Gastroesophageal sphincter (tissue), 4 donors: ENCODE measurements around the gene IL1F10. TPM values are rescaled to one million over a fixed set of nuclear protein-coding genes. Genes with fewer than 3 reads are reported as not detected.

ENCODE experiments used
- ATAC-seq: fragments of 150-250 bp; one replicate; pipeline ENCODE4 v1.9.1; 2016; ENCODE audit warnings: mild to moderate bottlenecking, moderate library complexity
- H3K27ac ChIP-seq, 4 donors: fragments of 200-600 bp; sonication (generic) in 3 of 4; 1 replicate in 3 of 4; 2 replicates in 1 of 4; pipeline ENCODE4 v1.5.1; 2016 to 2019
- H3K27me3 ChIP-seq: fragments of 200-600 bp; sonication (generic); one replicate; pipeline ENCODE4 v1.5.1; 2019
- H3K36me3 ChIP-seq, 2 donors: fragments of 200-600 bp; sonication (generic); one replicate each; pipeline ENCODE4 v1.5.1; 2019; ENCODE audit warnings: control low read depth in 1 of 2
- H3K4me1 ChIP-seq, 3 donors: fragments of 200-600 bp; sonication (generic); 1 replicate in 2 of 3; 2 replicates in 1 of 3; pipeline ENCODE4 v1.5.1; 2016 to 2019; ENCODE audit warnings: control low read depth in 2 of 3
- H3K4me3 ChIP-seq, 2 donors: fragments of 200-600 bp; sonication (generic); one replicate each; pipeline ENCODE4 v1.5.1; 2019; ENCODE audit warnings: mild to moderate bottlenecking in 1 of 2, moderate library complexity in 1 of 2
- H3K9me3 ChIP-seq, 3 donors: fragments of 200-600 bp; sonication (generic); one replicate each; pipeline ENCODE4 v1.5.1; 2017 to 2019; ENCODE audit warnings: control low read depth in 2 of 3
- EP300 ChIP-seq: sonication (generic); formaldehyde crosslinking; IDR thresholded peaks from one replicate; pipeline ENCODE4 v1.6.1; 2017; ENCODE audit warnings: antibody characterized with exemption, mild to moderate bottlenecking
- POLR2A ChIP-seq, 2 donors: fragments of 450-650 bp; IDR thresholded peaks; one replicate each; pipeline ENCODE4 v1.6.1; 2017; ENCODE audit warnings: antibody characterized with exemption in 2 of 2, mild to moderate bottlenecking in 2 of 2, moderate library complexity in 1 of 2
- POLR2AphosphoS5 ChIP-seq: sonication (generic); formaldehyde crosslinking; IDR thresholded peaks from one replicate; pipeline ENCODE4 v1.6.1; 2017; ENCODE audit warnings: antibody characterized with exemption
- WGBS, 2 donors: methylation state at CpG; one replicate each; pipeline ENCODE4 v1.1.5; 2018; ENCODE audit warnings: low coverage in 1 of 2; 5-methylcytosine and 5-hydroxymethylcytosine counted together
- total RNA-seq, 4 donors: library from RNA; depleted of rRNA; stranded (reverse); fragments of >200 nt; gene quantifications; one replicate each; pipeline ENCODE4 v1.1.0, GENCODE V29; 2016
- TF ChIP-seq, protein P1 (sequence below), 4 experiments: fragments of 200-600 bp in 2 of 4; fragments of 450-650 bp in 2 of 4; sonication (generic) in 1 of 4; IDR thresholded peaks; one replicate each; pipeline ENCODE4 v1.5.1; 2017 to 2019; ENCODE audit warnings: antibody characterized with exemption in 4 of 4, mild to moderate bottlenecking in 2 of 4, moderate library complexity in 2 of 4

The IL1F10 gene
- total RNA-seq, 4 donors from 2014 or later, result not detected

DNA sequence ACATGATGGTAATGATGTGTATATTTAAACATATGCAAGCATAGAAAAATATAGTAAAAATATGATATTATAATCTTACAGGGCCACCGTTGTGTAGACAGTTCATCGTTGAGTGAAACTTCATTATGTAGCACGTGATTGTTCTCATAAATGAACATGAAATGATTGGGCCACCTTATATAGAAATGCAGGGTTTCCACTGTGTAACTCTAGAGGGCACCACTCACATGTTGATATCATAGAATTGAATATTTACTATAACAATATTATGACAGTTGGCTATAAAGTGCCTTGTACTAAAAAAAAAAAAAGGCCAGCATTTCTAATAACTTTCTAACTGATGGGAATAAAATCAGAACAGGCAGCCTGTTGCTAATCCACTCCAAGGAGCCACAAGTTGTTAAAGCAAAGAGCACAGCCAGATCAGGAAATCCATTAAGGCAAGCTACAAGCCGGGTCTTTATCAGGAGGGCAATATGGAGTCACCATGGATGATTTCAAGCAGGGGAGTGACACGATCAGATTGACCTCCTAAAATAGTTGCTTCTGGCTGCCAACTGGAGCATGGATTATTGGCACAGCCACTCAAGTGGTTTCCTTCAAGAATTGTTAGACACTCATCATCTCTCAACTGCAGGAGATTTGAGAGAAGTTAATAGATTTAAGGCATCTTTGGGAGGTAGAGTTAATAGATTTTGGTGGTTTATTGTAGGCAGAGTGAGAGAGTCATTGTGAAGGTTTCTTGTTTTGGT, 16.7 kb downstream of the IL1F10 start:
- Histone ChIP-seq H3K4me1 (no peaks in the 10 kb centered on the region), H3K36me3 (no peaks in the 10 kb centered on the region), H3K27ac (no peak overlapping the region), H3K9me3 (peaks cover 0 to 5% (median 0%) of the 10 kb centered on the region in 3 donors), H3K4me3 (no peak overlapping the region), H3K27me3 (peaks cover 41% of the 10 kb centered on the region)
- TF ChIP-seq POLR2A (IDR thresholded peaks at IDR 0.05), result no peak
- no peak for TF ChIP-seq EP300
- TF ChIP-seq, protein P1, sequence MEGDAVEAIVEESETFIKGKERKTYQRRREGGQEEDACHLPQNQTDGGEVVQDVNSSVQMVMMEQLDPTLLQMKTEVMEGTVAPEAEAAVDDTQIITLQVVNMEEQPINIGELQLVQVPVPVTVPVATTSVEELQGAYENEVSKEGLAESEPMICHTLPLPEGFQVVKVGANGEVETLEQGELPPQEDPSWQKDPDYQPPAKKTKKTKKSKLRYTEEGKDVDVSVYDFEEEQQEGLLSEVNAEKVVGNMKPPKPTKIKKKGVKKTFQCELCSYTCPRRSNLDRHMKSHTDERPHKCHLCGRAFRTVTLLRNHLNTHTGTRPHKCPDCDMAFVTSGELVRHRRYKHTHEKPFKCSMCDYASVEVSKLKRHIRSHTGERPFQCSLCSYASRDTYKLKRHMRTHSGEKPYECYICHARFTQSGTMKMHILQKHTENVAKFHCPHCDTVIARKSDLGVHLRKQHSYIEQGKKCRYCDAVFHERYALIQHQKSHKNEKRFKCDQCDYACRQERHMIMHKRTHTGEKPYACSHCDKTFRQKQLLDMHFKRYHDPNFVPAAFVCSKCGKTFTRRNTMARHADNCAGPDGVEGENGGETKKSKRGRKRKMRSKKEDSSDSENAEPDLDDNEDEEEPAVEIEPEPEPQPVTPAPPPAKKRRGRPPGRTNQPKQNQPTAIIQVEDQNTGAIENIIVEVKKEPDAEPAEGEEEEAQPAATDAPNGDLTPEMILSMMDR (IDR thresholded peaks at IDR 0.05), result no peak
- no peak for TF ChIP-seq POLR2AphosphoS5
- no peak for ATAC-seq
- 63 to 70% methylated on average over 5 of the region's 5 CpGs for WGBS, 2 donors

GRCh38 chr2:113085542-113085941, 17.8 kb downstream of the IL1F10 start:
- no peak overlapping the region for H3K4me3 ChIP-seq
- WGBS, 2 donors, result 64 to 71% methylated on average over 1 to 2 of the region's 2 CpGs
- no peak for ATAC-seq
- H3K27ac ChIP-seq, result no peak overlapping the region
- TF ChIP-seq EP300, result no peak
- TF ChIP-seq POLR2AphosphoS5, result no peak
- TF ChIP-seq POLR2A (IDR thresholded peaks at IDR 0.05), result no peak
- TF ChIP-seq, protein P1 (IDR thresholded peaks at IDR 0.05), result no peak
- H3K4me1 ChIP-seq, result no peaks in the 10 kb centered on the region
- peaks cover 51% of the 10 kb centered on the region for H3K27me3 ChIP-seq
- peaks cover 0 to 5% (median 0%) of the 10 kb centered on the region in 3 donors for H3K9me3 ChIP-seq
- no peaks in the 10 kb centered on the region for H3K36me3 ChIP-seq

GRCh38 chr2:113088213-113088992, 20.6 kb downstream of the IL1F10 start:
- H3K27me3 ChIP-seq, result peaks cover 44% of the 10 kb centered on the region
- H3K4me1 ChIP-seq, result no peaks in the 10 kb centered on the region
- ATAC-seq, result no peak
- TF ChIP-seq POLR2A (IDR thresholded peaks at IDR 0.05) (no peak), EP300 (no peak), POLR2AphosphoS5 (no peak)
- TF ChIP-seq, protein P1 (IDR thresholded peaks at IDR 0.05), result no peak
- H3K4me3 ChIP-seq, result no peak overlapping the region
- H3K27ac ChIP-seq, result no peak overlapping the region
- no peaks in the 10 kb centered on the region for H3K36me3 ChIP-seq
- H3K9me3 ChIP-seq, result peaks cover 0 to 5% (median 0%) of the 10 kb centered on the region in 3 donors

DNA sequence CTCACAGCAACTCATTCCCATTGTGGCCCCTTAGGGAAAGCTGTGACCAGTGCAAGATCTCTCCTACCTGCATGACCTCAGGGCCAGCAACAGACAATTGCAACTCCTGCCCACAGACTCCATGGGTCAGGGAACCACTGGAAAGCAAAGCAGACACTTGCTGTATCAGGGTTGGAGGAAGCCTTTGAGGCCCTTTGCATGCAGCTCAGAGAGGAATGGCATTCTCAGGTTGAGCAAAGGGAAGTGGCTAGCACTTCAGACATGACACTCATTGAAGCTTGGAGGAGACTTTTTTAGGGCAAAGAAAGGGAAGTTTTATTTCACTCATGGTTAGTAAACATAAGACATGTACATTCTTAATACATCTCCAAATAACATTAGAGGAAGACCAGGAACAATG, 22.1 kb downstream of the IL1F10 start:
- no peak for ATAC-seq
- no peak overlapping the region for H3K27ac ChIP-seq
- H3K27me3 ChIP-seq, result peaks cover 38% of the 10 kb centered on the region
- TF ChIP-seq POLR2AphosphoS5 (no peak), POLR2A (IDR thresholded peaks at IDR 0.05) (no peak), EP300 (no peak)
- TF ChIP-seq, protein P1 (IDR thresholded peaks at IDR 0.05), result no peak
- H3K4me3 ChIP-seq, result no peak overlapping the region
- no peaks in the 10 kb centered on the region for H3K36me3 ChIP-seq
- no peaks in the 10 kb centered on the region for H3K4me1 ChIP-seq
- H3K9me3 ChIP-seq, result peaks cover 0 to 5% (median 0%) of the 10 kb centered on the region in 3 donors
